Stimulated activated CD8-positive, alpha-beta memory T cell treated with anti-CD3 and anti-CD28 coated beads, Interleukin-4, amount 100 ng/mL, for 1 hour (primary cell): ENCODE data around the gene LYSMD3.

ENCODE experiments used
- DNase-seq, 2 donors: peaks; one replicate each; pipeline ENCODE4 v3.0.0-alpha.2; 2020; ENCODE audit warnings: low read depth in 2 of 2, low spot score in 1 of 2

Gene LYSMD3

DNA sequence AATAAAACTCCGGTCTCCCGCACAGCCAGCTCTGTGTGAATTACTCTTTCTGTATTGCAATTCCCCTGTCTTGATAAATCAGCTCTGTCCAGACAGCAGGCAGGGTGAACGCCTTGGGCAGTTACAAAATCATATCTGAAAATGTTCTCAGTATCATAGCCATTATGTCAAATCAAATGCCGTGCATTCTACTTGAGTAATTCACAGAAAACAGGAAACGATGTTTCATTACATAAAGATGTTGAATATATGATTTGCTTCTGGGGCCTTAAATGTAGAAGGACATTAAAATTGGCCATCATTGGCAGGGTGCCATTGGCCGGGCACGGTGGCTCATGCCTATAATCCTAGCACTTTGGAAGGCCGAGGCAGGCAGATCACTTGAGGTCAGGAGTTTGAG, 46.2 kb downstream of the LYSMD3 start:
- no peak for DNase-seq

DNA sequence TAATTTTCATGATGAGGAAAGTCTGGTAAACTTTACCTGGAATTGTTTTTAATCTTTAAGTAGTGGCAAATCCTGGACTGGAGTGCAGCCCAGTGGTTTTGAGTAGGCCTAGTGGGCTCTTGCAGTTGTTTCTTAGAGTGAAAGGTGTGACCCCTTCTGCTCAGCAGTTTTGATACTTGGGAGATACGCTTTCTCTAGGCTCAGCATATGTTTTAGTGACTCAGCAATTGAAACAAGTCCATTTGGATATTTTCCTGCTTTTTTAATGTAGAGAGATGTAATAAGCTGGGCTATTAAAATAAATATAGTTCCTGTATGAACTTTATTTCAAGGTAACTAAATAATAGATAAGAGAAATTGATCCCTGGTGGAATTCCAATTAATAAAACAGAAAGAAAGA, 48.7 kb downstream of the LYSMD3 start:
- DNase-seq = no peak

DNA sequence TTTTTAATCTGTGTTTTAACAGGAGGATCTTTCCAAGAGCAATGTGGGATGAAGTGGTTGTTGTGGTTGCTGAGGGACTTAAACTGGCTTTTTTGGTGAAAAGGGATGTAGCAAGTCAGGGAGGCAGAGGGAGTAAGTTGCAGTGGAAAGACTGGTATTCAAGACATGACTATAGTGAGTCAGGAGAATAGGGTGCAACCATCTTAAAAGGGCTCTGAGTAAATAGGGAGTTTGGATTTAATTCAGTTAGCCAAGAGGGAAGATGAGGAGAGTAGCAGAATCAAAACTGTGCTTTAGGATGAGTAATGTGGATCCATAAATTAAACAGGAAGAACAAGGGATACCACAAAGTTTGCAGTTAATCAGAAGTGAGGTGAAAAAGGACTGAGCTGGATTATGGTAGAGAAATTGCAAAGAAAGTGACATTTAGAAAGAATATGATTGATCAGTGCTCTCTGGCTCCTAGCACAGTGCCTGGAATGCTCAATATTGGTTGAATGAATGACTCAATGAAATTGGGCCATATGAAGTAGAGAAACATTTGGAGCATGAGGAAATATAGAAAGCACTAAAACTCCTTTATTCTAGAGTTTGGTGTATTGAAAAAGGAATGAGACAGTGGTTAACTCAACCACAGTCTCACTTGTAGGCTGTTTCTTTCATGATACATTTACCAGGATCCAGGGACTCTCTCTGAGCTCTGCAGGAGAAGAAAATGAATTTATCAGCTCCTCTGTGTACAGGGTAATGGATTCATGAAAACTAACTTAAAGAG, 49.6 kb downstream of the LYSMD3 start:
- DNase-seq = no peak

DNA sequence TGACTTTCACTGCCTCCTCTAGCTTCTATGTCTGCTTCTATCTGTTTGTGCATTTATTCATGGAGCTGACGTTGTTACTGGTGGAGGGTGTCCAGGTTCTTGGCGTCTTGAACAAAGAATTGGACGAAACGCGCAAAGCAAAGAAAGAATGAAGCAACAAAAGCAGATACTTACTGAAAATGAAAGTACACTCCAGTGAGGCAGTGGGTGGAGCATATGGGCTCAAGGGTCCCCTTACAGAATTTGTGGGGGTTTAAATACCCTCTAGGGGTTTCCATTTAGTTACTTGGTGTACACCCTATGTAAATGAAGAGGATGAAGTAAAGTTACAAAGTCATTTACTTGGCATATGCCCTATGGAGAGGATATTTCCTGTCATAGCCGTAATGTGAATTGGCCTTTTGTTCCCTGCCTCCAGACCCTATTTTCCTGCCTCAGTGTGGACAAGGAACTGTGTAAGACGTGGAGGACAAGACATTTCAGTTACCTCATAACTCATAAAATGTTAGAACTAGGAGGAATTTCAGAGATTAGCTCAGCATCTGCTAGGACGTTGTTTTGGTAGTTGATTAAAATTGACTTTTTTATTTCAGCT, 51.7 kb downstream of the LYSMD3 start:
- DNase-seq = no peak

DNA sequence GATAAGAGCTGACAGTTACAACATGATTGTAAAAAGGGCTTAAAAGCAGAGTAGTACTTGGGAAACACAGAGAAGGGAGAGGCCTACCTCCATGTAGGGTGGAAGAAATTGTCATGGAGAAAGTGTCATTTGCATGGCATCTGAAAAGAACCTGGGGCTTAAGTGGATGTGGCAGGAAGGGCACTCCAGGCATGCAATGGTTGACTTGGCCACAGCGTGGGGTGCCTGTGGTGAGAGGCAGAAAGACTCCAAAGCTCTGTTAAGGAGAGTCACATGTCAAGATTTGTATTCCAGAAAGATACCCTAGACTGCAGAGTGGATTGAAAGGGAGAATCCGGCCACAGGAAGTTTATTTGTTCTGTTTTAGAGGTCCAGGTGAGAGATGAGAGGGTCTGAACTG, 52.3 kb downstream of the LYSMD3 start:
- DNase-seq = no peak

DNA sequence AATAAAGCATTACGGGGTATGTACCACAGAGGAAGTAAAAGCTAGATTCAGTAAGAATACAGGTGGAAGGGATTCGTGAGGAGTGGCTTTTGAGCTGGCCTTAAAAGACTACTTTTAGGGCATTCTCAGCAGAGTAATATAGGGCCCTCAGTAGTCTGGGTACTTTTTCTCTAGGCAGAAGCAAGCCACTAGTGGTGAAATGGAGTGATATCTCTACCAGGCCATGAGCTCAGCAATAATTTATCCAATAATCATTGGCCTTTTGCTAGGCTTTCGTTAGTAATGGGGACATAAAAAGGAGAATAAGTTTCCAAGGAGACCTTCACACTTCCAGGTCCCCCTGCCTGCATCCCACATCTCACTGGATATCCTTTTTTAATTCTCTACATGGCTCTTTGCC, 53.0 kb downstream of the LYSMD3 start:
- DNase-seq = no peak

DNA sequence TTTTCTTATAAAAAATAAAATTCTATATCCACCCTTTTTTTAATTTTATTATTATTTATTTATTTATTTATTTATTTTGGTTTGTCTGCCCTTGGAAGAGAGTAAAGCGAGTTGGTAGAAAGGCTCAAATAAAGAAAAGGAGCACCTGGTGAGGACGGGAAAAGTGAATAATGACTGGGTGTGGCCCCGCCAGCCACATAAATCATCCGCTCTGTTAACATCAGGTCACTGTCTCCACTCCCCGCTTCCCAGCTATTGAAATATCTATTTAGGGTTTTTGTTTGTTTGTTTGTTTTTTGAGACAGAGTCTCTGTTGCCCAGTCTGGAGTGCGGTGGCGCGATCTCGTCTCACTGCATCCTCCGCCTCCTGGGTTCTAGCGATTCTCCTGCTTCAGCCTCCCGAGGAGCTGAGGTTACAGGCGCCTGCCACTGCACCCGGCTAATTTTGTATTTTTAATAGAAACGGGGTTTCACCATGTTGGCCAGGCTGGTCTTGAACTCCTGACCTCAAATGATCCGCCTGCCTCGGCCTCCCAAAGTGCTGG, 53.9 kb downstream of the LYSMD3 start:
- DNase-seq = no peak

DNA sequence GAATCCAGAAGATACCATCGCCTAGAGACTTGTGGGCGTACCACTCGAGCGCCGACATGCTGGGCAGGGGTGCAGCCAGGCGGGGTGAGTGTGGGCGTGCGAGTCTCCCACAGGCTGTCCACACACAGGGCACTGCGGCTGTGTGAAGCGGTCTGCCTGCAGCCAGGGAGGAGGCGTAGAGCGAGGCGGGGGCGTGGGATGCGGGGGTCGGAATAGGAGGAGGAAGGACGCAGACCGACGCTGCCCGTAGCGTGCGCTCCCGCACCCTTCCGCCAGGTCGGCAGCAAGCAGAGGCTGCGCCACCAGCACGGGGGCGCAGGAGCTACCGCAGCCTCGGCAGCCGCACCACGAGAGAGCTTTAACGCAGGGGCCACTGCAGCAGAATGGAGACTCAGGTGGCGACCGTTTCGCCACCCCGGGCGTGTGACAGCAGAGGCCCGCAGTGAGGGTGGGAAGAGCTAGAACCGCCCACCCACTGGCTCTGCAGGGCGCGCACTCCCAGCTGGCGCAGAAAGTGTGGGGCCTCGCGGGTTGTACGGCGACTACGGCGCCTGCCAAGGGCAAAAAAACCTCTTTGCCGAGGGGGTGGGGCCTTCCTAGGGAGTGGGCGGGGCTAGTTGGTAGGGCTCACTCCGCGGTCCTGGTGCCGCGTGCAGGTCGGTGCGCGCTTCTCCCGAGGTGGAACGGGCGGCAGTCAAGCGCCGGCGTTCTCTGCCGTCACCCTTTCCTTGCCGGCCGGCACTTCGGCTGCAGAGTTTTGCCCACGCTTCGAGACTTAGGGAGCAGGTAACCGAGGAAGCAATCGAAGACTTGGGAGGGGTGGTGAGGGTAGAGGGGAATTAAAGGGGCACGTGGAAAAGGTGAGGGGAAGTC, 54.9 kb downstream of the LYSMD3 start, which contains the start of the genes MBLAC2 and POLR3G:
Gene MBLAC2, minus strand, starts transcription at position 537 of the 873 bp plus-strand sequence. Its CDS starts 479 bp downstream, at position 58.
Gene POLR3G, plus strand, starts transcription at position 630 of the 873 bp plus-strand sequence. CDS start 10,704 bp downstream, outside the sequence.
- peak; percentile 86 to 89 for DNase-seq

DNA sequence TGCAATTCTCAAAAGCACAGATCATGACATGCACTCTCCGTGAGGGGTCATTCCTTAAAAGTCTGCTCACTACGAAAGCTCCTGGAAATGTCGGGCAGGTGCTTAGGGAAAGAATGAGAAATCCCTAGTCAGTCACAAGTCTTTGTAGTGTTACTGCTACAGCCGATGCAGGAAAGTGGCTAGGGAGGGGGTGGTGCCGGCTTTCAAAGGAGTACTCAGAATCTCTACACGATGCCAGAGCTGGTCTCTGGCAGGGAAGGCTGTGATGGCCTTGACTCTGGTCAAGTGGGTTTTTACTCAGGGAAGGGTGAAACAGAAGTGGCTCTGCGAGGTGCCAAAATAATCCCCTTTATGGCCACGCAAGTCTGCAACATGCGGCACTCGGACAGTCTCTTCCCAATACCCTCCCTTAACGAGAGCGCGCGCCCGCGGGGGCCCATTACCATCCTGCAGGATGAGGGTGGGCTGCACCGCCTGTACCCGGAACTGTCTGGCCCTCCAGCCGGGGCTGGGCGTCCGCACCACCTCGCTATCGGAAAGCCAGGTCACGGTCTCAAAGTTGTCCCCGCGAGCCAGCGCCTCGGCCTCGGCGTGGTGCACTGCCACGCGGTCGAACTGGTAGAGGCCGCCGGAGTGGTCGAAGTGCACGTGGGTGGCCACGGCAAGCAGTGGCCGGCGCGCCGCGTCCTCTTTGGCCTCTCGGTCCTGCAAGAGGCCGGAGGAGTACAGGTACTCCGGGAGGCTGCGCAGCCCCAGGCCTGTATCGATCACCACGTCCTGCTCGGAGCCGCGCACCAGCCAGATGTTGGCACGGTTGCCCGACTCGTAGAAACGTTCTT, 55.8 kb downstream of the LYSMD3 start:
- DNase-seq = no peak

DNA sequence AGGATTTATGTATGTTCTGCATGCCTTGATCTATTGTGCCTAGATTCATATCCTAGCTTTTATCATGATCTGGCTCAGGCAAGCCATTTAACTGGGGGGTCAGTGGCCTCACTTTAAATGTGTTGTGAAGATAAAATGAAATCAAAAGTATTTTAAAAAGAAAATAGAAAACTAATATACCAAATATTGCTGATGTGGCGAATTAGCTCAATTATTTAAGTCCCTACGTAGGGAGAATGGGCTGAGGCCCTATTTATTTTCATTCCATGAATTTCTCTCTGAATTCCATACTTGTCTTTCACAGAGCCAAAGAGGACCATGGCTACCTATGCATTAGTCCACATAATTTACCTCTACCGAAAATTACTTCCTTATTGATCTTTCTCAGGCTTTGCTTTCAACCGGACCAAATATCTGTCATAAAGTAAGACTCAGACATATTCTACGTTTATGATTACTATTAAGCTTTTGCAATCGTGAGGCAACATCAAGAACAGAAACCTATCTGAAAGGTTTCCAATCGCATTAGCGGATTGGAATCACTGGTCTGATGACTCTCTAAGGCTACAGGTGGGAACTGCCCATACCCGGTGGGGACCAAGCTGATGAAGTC, 56.5 kb downstream of the LYSMD3 start:
- no peak for DNase-seq
